Hepatic stellate cell (primary cell): ENCODE data around the gene PEX19.
"Not testable (repeated sequence)": the region's sequence is repeated elsewhere in the genome, so short reads cannot be mapped to it uniquely, and the experiment has no call there.

ENCODE experiments used
- DNase-seq: peaks from one replicate; pipeline ENCODE4 v3.0.0; 2011; ENCODE audit warnings: low spot score

The PEX19 gene, protein sequence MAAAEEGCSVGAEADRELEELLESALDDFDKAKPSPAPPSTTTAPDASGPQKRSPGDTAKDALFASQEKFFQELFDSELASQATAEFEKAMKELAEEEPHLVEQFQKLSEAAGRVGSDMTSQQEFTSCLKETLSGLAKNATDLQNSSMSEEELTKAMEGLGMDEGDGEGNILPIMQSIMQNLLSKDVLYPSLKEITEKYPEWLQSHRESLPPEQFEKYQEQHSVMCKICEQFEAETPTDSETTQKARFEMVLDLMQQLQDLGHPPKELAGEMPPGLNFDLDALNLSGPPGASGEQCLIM

DNA sequence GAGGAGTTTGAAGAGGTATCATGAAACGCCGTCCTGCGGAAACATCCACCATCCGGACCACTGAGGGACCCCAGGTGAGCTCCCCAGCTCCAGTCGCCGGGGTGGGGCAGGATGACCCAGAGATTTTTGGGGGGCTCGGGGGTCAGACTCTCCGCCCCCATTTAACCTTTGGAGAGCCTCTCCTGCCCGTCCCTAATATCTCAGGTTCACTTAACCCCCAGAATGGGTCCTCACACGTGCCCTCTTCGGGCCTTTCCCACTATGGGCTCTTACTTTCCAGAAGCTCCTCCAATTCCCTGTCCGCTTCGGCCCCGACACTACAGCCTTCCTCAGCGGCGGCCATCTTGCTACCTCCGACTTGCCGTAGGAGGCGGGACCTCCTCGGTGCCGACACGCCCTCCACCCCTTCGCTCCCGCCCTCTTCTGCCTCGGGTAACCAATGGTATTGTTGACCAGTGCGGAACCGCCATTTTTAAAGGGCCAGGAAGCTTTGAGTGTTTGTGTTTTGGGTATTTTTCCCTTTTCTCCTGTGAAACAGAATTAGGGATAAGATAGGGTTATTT lies at the start of gene PEX19:
Gene PEX19, minus strand, starts transcription at position 352 of the 563 bp plus-strand sequence. Its CDS starts 9 bp downstream, at position 343.
- DNase-seq = peak; percentile 95

DNA sequence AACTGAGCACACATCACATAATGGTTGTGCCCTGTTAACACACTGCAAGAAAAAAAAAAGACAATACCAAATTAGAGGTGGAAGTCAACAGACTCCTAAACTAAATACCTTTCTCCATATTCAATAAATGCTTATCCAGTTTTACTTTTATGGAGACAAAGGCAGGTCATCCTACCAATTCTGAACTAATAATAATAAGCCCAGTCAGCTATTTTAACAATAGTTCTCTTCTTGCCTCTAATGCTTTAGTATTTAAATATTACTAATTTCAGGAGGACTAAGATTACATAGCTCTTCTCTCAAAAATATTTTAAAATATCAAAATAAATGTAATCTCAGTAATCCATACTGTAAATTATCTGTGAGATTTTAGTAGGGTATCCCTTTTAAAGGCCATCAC lies 47.6 kb upstream of the PEX19 start:
- no peak for DNase-seq

DNA sequence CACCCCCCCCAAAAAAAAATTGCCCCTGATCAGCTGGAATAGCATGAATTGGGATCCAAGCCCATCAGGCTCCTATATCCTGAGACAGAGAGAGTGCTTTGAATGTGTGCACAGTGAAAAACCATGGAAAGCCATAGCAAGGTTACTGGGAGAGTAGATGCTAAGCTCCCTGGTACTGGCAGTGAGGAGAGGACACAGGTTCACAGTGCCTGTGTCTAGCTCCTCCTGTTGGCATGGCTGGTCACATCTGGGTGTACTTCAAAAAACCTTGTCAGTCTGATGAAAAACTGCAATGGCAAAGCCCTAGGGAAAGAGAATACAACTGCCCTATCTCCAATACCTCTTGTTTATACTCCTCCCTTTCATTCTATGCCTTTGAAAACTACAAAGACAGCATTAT lies 45.2 kb upstream of the PEX19 start:
- no peak for DNase-seq

DNA sequence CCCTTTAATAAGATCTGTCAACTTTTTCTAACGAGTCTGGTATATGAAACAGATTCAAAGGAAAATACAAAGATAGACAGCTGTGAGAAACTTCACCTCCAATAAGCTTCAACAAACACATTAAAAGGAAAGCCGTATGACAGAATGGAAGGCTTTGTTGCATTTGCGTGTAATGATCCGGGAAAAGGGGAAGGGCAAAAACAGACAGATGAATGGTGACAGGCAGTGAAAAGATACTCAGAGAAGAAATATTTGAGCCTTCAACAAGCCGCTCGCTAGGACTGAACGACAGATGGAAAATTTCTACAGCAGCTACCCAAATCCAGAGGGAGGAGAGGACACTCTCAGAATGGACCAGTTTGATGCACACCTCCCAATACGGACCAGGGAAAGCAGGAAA lies 43.3 kb upstream of the PEX19 start:
- DNase-seq = no peak

DNA sequence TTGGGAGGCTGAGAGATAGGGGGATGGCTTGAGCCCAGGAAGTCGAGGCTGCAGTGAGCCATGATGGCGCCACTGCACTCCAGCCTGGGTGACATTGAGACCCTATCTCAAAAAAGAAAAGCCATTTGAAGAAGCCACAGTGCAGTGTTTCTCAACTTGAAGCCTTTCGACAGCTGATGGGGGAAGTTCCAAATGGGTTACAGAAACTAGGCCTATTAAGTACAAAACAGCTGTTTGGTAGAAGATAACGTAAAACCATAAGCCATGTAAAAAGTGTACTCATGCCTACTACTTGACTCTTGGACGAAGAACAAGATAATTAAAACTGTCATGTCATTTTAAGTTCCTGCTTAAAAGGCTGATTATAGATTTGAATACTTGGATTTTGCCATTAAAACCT lies 41.5 kb upstream of the PEX19 start:
- DNase-seq = no peak

DNA sequence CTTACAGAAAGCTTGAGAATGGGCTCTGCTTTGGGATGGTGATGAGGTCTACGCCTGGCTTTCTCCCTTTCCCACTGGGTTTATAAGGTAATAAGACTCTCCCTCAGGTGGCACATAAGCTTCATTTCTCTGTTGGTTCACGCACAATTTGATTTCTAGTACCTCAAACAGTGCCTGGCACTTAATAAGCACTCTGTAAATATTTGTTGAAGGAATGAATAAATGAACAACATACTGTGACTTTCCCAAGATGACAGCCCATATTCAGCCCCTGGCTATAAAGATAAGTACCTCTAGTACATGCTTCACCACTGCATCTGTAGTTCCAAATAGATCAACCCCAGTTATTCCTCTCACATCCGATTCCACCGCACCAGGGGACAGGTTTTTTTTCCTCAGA lies 40.3 kb upstream of the PEX19 start:
- DNase-seq = no peak

DNA sequence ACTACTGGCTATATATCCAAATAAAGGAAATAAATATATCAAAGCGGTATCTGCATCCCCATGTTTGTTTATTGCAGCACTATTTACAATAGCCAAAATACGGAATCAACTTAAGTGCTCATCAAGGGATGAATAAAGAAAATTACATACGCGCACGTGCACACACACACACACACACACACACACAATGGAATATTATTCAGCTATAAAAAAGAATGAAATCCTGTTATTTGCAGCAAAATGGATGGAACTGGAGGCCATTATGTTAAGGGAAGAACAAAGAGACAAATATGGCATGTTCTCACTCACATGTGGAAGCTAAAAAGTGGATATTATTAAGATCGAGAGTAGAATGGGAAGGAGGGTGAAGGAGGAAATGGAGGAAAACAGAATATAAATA lies 37.9 kb upstream of the PEX19 start:
- no peak for DNase-seq

DNA sequence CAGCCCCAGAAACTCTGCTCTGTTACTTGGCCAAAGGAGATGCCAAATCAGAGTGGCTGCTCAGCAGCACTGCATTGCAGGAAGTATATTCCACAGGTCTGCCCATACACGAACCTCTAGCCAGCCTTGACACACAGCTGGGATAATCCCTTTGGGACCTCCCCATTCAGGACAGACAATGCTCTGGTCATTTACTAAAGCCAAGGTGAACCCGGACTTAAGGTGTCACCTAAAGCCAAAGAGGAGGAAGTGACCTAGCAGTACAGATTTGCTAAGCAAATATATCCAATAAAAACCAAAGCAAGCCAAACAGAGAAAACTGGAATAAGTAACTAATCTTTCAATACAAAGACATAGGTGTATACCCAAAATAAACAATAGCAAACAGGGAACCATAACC lies 30.4 kb upstream of the PEX19 start:
- DNase-seq = no peak

DNA sequence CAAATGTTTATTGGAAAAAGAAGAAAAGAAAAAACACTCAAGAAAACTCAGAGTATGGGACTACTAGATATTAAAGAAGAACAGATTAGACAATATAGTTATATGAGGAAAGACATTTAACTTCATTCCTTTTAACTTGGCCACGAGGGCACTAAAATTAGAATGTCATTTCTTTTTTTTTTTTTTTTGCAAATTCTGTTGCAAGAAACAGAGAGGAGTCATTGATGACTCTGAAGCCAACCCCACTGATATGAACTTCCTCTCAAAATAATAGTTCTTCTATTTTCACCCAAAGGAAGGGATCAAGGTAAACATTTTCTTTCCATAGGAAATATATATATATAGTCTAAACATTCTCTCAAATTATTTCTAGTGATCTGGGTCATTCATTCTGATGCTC lies 24.6 kb upstream of the PEX19 start:
- no peak for DNase-seq

DNA sequence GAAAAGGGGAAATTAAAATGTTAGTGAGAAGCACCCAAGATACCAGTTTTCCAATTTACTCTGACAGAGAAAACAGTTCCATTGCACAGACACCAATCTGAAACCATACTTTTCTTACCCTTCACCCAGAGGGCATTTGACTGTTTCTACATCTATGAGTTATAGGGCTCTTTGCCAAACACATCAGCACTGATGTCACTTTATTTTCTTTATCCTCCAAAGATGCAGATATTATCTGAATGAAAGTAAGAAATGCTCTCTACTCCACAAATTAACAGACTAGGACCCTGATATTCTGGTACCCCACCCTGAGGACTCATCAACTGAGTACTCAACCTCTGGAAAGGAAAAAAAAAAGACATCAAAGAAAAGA lies 24.2 kb upstream of the PEX19 start:
- peak; percentile 19 for DNase-seq

DNA sequence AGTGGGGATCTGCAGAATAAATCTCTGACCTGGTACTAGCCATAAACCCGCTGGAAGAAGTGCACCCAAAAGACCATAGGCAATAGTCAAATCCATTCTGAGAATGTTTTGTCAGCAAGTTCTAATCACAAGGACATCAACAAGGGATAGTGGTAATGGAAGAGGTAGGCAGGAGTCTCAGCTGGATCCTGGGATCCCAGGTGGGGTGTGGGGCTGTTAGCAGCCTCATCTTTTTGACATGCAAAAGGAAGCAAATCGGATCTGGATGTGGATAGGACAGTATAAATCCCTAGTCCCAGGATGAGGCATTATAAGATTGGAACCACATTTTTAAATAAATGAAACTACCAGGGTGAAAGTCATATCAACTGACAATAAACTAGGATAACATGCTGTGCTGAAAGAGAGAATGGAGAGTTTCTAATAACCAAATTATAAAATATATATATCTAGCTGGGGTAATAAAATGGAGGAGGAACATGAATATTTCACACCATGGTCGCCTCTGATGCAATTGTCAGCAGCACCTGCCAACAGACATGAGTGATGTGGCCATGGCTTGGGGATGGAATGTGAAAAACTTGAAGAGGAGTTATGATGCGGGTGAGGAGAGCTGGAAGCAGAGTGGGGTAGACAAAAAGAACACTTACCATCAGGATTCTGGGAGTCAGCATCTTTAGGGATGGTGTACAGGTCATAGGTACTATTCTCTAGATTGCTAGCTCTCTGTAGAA lies 23.7 kb upstream of the PEX19 start:
- DNase-seq = no peak

DNA sequence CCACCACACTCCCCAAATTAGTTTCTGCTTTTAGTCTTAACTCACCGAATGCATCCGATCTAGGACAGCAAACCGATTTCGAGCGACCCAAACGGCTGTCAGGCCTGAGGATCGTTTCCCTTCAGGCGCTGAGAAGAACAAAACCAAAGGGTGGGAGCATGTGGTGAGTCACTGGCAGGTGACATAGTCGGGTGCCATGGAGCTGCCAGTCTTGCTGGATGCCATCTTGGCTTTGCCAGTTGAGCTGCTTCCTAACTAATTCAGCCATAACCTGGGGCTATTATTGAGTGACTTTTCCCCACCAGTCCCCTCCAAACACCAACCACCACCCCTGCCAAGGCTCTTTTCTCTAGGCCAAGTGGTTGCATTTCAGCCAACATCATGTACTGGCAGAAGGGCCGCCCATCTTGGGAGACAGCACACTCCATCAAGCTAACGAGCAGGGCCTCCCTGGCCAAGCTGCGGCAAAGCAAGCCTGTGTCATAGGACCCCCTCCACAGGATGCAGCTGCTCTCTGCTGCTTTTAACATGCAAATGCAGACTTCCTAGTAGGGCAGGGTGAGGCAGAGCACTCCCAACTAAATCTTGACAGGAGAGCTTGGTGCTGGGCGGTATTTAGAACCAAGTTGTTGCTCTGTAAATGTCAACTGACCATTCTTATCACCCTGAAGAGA lies 22.3 kb upstream of the PEX19 start:
- DNase-seq = no peak

DNA sequence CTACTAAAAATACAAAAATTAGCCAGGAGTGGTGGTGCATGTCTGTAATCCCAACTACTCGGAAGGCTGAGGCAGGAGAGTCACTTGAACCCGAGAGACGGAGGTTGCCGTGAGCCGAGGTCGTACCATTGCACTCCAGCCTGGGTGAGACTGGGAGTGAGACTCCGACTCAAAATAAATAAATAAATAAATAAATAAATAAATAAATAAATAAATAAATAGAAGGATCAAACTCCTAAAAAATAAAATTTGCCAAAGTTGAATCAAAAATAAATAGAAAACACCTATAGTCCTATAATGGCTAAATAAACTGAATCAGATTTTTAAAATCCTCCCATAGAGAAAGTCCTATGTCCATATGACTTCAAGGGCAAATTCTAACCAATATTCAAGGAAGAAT lies 15.2 kb upstream of the PEX19 start:
- no peak for DNase-seq

DNA sequence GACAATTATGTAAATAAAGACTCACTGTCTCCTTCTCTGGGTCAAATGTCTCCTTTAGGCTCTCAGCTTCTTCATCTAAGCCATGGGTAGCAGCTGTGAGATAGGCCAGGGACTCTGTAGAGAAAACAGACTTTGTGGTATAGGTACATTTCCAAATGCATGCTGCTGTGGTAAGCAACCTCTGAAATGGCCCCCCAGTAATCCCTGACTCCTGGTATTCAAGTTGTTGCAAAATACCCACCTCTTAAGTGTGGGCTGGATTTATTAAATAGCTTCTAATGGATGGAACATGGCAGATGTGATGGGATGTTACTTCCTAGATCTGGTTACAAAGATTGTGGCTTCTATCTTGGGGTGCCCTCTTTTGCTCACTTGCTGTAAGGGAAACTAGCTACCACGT lies 11.1 kb upstream of the PEX19 start:
- no peak for DNase-seq

DNA sequence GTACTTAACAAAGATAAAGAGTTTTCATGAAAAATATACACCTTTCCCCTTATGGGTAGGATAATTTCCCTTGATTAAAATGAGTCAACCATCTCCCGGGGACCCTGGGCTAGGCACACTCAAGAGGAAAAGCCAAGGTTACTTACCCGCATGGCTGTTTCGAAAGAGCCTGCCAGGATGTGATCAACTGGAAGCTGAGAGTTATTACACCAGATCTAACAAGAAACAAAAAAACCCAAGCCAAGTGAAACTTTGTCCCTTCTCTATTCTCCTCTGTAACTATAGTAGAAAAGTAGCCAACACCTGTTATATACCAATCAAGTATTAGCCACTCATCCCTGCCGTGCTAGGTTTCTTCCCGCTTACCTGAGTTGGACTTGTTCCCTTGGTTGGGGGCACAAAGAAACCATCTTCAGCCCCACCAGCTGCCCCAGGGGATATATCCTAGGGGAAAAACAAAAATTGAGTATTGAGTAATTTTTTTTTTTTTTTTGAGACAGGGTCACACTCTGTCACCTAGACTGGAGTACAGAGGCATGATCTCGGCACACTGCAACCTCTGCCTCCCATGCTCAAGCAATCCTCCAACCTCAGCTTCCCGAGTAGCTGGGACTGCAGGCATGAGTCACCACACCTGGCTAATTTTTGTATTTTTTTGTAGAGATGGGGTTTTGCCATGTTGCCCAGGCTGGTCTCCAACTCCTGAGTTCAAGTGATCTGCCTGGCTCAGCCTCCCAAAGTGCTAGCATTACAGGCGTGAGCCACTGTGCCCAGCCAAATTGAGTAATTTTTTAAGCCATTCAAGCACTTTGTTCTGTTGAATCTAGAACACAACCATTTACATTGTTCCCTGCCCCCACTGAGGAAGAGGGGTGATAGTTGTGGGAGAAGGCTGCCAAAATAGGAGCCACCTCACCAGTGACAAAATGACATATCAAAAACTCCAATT lies 8.4 kb upstream of the PEX19 start:
- DNase-seq = no peak

DNA sequence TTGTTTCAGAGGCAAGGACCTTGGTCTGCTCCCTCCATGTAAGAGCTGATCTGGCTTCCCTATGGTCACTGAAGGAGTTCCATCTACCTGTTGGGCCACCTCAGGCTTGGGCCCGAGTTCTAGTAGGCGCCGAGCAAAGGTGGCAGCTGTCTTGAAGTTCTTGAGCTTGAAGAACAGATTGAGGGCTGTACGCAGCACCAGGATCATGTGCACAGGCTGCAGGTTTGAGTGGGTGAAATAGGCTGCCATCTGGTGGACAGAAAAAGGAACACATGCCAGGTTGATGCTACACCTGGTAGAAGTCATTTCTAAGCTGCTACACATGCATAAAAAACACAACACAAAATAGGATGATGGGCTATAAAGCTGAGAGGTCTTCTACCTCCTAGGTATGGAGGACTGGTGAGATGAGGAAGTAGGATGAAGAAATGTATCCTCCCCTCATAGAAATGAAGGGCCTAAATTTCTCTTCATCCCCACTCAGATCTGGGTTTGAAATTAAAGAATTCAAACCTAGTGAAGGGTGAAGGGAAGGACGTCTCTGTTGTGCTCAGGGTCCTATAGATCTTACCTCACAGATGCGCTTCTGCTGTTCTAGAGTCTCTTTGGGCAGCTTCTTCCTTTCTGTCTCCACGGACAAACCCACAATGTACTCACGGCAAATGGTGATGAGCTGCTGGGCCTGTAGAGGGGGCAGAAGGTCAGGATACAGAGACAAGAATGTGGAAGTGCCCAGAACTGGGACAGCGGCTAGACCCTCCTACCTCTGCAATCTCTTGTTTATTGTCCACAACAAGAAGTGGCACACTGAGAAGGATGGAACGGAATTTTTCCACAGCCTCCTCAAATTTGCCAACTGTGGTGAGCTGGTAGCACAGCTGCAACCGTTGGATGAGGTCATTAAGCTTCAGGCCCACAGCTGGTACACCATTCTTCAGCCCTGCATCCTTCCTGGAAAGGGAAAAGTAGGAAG lies 6.6 kb upstream of the PEX19 start:
- peak; percentile 57 for DNase-seq

DNA sequence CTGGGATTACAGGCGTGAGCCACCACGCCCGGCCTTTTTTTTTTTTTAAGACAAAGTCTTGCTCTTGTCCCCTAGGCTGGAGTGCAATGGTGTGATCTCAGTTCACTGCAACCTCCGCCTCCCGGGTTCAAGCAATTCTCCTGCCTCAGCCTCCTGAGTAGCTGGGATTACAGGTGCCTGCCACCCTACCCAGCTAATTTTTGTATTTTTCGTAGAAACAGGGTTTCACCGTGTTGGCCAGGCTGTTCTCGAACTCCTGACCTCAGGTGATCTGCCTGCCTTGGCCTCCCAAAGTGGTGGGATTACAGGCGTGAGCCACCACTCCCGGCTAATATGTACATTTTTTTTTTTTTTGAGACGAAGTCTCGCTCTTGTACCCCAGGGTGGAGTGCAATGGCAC lies 2.8 kb upstream of the PEX19 start:
- DNase-seq = not testable (repeated sequence)

DNA sequence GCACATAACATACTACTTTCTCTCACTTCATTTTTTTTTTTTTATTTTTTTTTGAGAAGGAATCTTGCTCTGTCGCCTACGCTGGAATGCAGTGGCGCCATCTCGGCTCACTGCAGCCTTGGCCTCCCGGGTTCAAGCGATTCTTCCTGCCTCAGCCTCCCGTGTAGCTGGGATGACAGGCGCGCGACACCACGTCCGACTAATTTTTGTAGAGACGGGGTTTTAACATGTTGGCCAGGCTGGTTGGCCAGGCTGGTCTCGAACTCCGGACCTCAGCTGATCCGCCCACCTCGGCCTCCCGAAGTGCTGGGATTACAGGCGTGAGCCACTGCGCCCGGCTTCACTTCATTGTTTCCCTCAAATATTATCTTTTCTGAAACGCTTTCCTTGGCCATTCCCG lies 573 bp upstream of the PEX19 start:
- DNase-seq = no peak

DNA sequence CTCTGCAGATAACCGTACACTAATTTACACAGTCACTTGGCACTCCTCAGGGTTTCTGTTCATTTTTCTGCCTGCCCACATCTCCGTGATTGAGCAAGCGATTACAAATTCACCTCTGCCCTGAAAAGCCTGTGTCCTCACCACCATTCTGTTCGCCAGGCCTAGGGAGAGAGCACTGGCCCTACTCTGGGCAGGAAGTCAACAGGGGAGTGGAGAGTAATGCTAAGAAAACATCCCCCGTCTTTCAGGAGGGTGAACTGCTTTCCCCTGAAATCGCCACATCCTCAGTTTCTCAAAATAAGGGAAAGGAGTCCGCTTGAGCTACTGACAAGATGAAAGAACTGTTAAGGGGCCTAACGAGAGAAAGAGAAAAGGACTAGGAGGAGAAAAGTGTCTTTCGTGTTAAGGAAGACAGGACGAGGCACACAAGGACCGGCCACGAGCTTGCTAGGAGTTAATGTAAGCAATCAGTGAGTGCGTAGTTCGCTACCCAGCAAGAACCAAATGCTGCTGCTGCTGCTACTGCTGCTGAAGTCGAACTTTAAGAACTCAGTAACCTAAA lies 632 bp downstream of the PEX19 start:
- peak; percentile 54 for DNase-seq

DNA sequence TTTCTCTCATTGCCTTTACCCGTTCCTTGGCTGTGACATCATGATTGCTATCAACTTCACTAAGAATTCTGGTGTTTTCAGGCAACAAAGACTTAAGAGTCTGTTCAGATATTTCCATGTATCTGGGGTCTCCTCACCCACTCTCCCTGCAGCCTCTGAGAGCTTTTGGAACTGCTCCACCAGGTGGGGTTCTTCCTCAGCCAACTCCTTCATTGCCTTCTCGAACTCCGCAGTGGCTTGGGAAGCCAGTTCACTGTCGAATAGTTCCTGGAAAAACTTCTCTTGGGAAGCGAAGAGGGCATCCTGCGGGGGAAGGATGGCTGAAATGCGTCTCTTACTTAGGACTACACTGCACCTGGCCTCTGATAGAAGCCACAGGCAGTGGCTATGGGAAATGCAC lies 2.1 kb downstream of the PEX19 start:
- no peak for DNase-seq
